ENCODE results near the gene ZNF699.
"Not testable (repeated sequence)": the region's sequence is repeated elsewhere in the genome, so short reads cannot be mapped to it uniquely, and the experiment has no call there.

Gene ZNF699

DNA sequence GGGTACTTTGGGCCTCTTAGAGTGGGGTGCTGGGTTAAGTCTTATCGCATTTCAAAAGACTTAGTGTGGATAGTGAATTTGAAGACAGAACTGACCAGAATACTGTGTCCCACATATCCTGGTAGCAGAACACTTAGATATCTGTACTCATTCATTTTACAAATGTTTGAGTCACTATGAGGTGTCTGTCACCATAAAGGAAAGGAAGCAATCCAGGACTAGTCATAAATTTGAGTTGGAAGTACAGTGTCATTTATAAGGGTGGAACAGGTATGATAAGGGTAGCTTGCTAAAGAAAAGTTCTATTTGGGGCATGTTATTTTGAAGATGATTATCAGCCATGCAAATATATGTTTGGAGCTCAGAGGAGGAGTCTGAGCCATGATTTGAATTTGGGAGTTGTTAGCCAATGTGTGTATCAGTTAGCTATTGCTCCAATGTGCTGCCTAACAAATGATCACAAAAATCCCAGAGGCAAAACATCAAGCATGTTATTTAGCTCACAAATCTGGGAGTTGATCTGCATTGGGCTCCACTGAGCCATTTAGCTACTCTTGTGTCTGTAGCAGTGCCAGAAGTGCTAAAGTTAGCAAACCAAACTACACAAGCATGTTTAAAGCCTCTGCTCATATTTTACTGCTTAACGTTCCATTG is 20.3 kb downstream of the ZNF699 start:
- no peak for DNase-seq (ENCODE audit: low read depth)

DNA sequence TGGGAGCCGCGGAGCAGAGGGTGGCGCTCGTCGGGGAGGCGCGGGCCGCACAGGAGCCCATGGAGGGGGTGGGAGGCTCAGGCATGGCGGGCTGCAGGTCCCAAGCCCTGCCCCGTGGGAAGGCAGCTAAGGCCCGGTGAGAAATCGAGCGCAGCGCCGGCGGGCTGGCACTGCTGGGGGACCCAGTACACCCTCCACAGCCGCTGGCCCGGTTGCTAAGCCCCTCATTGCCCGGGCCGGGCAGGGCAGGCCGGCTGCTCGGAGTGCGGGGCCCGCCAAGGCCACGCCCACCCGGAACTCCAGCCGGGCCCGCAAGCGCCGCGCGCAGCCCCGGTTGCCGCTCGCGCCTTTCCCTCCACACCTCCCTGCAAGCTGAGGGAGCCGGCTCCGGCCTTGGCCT is 26.2 kb downstream of the ZNF699 start:
- DNase-seq (ENCODE audit: low read depth) = not testable (repeated sequence)

DNA sequence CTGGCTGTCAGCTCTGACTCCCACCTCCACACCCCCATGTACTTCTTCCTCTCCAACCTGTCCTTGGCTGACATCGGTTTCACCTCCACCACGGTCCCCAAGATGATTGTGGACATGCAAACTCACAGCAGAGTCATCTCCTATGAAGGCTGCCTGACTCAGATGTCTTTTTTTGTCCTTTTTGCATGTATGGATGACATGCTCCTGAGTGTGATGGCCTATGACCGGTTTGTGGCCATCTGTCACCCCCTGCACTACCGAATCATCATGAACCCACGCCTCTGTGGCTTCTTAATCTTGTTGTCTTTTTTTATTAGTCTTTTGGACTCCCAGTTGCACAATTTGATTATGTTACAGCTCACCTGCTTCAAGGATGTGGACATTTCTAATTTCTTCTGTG is 58.4 kb downstream of the ZNF699 start:
- DNase-seq (ENCODE audit: low read depth) = no peak

DNA sequence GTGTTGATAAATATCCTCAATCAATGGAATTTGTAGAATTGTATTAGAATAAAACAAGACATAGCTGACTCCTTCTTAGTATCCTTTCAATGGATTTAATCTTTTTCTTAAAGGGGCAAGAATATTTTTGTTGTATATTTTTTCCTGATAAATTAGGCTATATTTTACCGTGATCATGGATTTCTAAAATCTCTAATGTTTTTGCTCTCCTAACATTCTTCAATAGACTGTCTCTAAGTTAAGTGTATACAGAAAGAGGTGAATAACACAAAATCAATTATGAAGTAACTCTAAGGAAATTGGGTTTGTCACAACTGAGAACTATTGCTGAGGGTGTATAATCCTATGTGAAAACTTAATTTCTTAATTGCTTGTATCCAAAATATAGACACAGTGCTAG is 59.0 kb downstream of the ZNF699 start, which contains the start of gene OR7E24:
Gene OR7E24, plus strand, starts transcription at position 301 of the 400 bp plus-strand sequence. CDS start 114 bp downstream, outside the sequence.
- no peak for DNase-seq (ENCODE audit: low read depth)
